Measurements from ENCODE around the gene LRRC28.

- TF ChIP-seq CTCF (IDR thresholded peaks at IDR 0.05; ENCODE audit: insufficient read depth, low read length) = no peak
- TF ChIP-seq POLR2AphosphoS5 (IDR thresholded peaks at IDR 0.05; ENCODE audit: low read depth) = no peak
- TF ChIP-seq REST (IDR thresholded peaks at IDR 0.05; ENCODE audit: insufficient replicate concordance, low read depth) = no peak
- no peak for TF ChIP-seq SPI1 (IDR thresholded peaks at IDR 0.05; ENCODE audit: borderline replicate concordance, low read depth)
These were observed 184.7 kb downstream of the LRRC28 start for GRCh38 chr15:99435877-99436541.
